HEK293 (cell line): ENCODE results near the gene FADS2.

Experiments used
- CTCF ChIA-PET: fragments of 350-600 bp; formaldehyde crosslinking; extraction: SDS; loops from one replicate; lab custom pipeline; 2021; ENCODE audit warnings: antibody characterized with exemption; lab: Yijun Ruan, JAX
- POLR2A ChIA-PET: fragments of 300-600 bp; formaldehyde crosslinking; extraction: SDS; loops from one replicate; lab custom pipeline; 2020; ENCODE audit warnings: antibody characterized with exemption, inconsistent platforms; lab: Yijun Ruan, JAX
- H3K27ac ChIP-seq: fragments of 200-500 bp; sonication (Bioruptor generic); 2 replicates; pipeline ENCODE4 v1.5.1; 2014; ENCODE audit warnings: low read depth, low read length, control low read depth, inconsistent platforms; ENCODE audit errors: extremely low read depth
- H3K36me3 ChIP-seq, 2 experiments: fragments of 200-500 bp in 1 of 2; sonication (Bioruptor generic) in 1 of 2; 1 replicate in 1 of 2; 2 replicates in 1 of 2; pipeline ENCODE4 v1.5.1; 2014 to 2017; ENCODE audit warnings: inconsistent platforms in 2 of 2, low read length in 2 of 2; ENCODE audit not compliant: control insufficient read depth in 2 of 2, insufficient read depth in 1 of 2
- H3K4me1 ChIP-seq: fragments of 200-500 bp; sonication (Bioruptor generic); 2 replicates; pipeline ENCODE4 v1.5.1; 2014; ENCODE audit warnings: mild to moderate bottlenecking, low read length, inconsistent platforms; ENCODE audit not compliant: control insufficient read depth, insufficient read depth
- H3K4me3 ChIP-seq: 2 replicates; pipeline ENCODE4 v1.5.1; 2011; ENCODE audit warnings: low read depth, mild to moderate bottlenecking, control low read depth, low read length, moderate library complexity
- H3K9me3 ChIP-seq: fragments of 200-500 bp; sonication (Bioruptor generic); 2 replicates; pipeline ENCODE4 v1.5.1; 2014; ENCODE audit warnings: low read depth, low read length, inconsistent platforms; ENCODE audit not compliant: control insufficient read depth, insufficient read depth
- GLIS1 ChIP-seq: fragments of 450-650 bp; formaldehyde crosslinking; IDR thresholded peaks from 2 replicates; pipeline ENCODE4 v1.5.1; 2016; ENCODE audit warnings: missing biosample characterization, missing genetic modification characterization
- IKZF3 ChIP-seq: fragments of 450-650 bp; IDR thresholded peaks from 2 replicates; pipeline ENCODE4 v1.5.0; 2018; ENCODE audit warnings: missing biosample characterization, mild to moderate bottlenecking, missing genetic modification characterization, moderate library complexity
- MYNN ChIP-seq: fragments of 450-650 bp; formaldehyde crosslinking; IDR thresholded peaks from 2 replicates; pipeline ENCODE4 v1.5.1; 2016; ENCODE audit warnings: missing biosample characterization, missing genetic modification characterization, borderline replicate concordance
- SETDB1 ChIP-seq: IDR thresholded peaks from one replicate; pipeline ENCODE4 v1.6.1; 2017; ENCODE audit warnings: mild to moderate bottlenecking, low read length, moderate library complexity, mixed read lengths; ENCODE audit not compliant: insufficient read length
- ZBTB17 ChIP-seq: fragments of 450-650 bp; formaldehyde crosslinking; IDR thresholded peaks from 2 replicates; pipeline ENCODE4 v1.5.1; 2016; ENCODE audit warnings: missing biosample characterization, missing genetic modification characterization
- ZFP41 ChIP-seq: fragments of 450-650 bp; formaldehyde crosslinking; IDR thresholded peaks from 2 replicates; pipeline ENCODE4 v1.5.1; 2016; ENCODE audit warnings: missing biosample characterization, missing genetic modification characterization, borderline replicate concordance
- ZIC2 ChIP-seq: fragments of 450-650 bp; formaldehyde crosslinking; IDR thresholded peaks from 2 replicates; pipeline ENCODE4 v1.5.1; 2016; ENCODE audit warnings: missing biosample characterization, missing genetic modification characterization
- ZNF10 ChIP-seq: fragments of 450-650 bp; formaldehyde crosslinking; IDR thresholded peaks from 2 replicates; pipeline ENCODE4 v1.5.1; 2017; ENCODE audit warnings: missing biosample characterization, missing genetic modification characterization
- ZNF146 ChIP-seq: fragments of 450-650 bp; formaldehyde crosslinking; IDR thresholded peaks from 2 replicates; pipeline ENCODE4 v1.5.1; 2016; ENCODE audit warnings: missing biosample characterization, missing genetic modification characterization
- ZNF157 ChIP-seq: fragments of 450-650 bp; formaldehyde crosslinking; IDR thresholded peaks from 2 replicates; pipeline ENCODE4 v1.5.1; 2016; ENCODE audit warnings: missing biosample characterization, missing genetic modification characterization
- ZNF184 ChIP-seq: fragments of 450-650 bp; IDR thresholded peaks from 2 replicates; pipeline ENCODE4 v1.5.1; 2018; ENCODE audit warnings: missing biosample characterization, mild to moderate bottlenecking, missing genetic modification characterization
- ZNF202 ChIP-seq: fragments of 450-650 bp; formaldehyde crosslinking; IDR thresholded peaks from 2 replicates; pipeline ENCODE4 v1.5.1; 2016; ENCODE audit warnings: missing biosample characterization, missing genetic modification characterization, borderline replicate concordance
- ZNF211 ChIP-seq: fragments of 450-650 bp; formaldehyde crosslinking; IDR thresholded peaks from 2 replicates; pipeline ENCODE4 v1.5.1; 2016; ENCODE audit warnings: low read depth, missing biosample characterization, missing genetic modification characterization
- ZNF302 ChIP-seq: fragments of 450-650 bp; formaldehyde crosslinking; IDR thresholded peaks from 2 replicates; pipeline ENCODE4 v1.5.1; 2016; ENCODE audit warnings: missing biosample characterization, missing genetic modification characterization, low read depth
- ZNF433 ChIP-seq: fragments of 450-650 bp; formaldehyde crosslinking; IDR thresholded peaks from 2 replicates; pipeline ENCODE4 v1.5.1; 2016; ENCODE audit warnings: missing biosample characterization, missing genetic modification characterization, low read depth
- ZNF501 ChIP-seq: fragments of 450-650 bp; formaldehyde crosslinking; IDR thresholded peaks from 2 replicates; pipeline ENCODE4 v1.5.1; 2016; ENCODE audit warnings: missing biosample characterization, missing genetic modification characterization
- ZNF561 ChIP-seq: fragments of 450-650 bp; IDR thresholded peaks from 2 replicates; pipeline ENCODE4 v1.5.1; 2018; ENCODE audit warnings: missing biosample characterization, missing genetic modification characterization, borderline replicate concordance
- ZNF624 ChIP-seq: fragments of 450-650 bp; formaldehyde crosslinking; IDR thresholded peaks from 2 replicates; pipeline ENCODE4 v1.5.1; 2017; ENCODE audit warnings: missing biosample characterization, missing genetic modification characterization
- TF ChIP-seq, protein P1 (sequence below): sonication (generic); formaldehyde crosslinking; IDR thresholded peaks from 2 replicates; pipeline ENCODE4 v1.8.1; 2022; ENCODE audit warnings: mild to moderate bottlenecking, moderate library complexity, missing genetic modification reagents
- TF ChIP-seq, protein P2 (sequence below): fragments of 450-650 bp; formaldehyde crosslinking; conservative IDR thresholded peaks from 2 replicates; pipeline ENCODE4 v1.5.1; 2016; ENCODE audit warnings: low read depth, missing biosample characterization, missing genetic modification characterization

Gene FADS2

DNA sequence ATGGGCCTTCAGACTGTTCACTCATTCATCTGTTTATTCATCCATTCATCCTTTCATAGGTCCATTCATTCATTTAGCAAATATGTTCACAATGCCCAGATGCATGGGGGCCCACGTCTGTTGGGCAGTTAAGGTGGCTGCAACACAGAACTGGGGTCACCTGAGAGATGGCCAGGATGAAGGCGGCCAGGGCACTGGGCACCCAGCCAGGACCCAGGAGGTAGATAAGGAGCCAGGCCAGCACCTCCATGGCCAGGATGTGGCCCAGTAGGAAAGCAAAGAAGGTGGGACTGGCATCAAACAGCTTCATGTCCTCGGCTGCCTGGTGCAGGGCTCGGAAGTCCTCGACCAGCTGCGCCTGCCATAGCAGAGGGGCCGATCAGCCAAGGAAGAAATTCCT, 51.1 kb downstream of the FADS2 start:
- no peak for TF ChIP-seq ZNF184 (tag by site-specific recombination)
- TF ChIP-seq ZNF561 (tag by site-specific recombination) = no peak
- no peak for TF ChIP-seq GLIS1
- no peak for TF ChIP-seq ZNF302 (tag by site-specific recombination)
- TF ChIP-seq ZNF624 (tag by site-specific recombination) = no peak
- TF ChIP-seq ZNF433 (tag by site-specific recombination) = no peak
- TF ChIP-seq, protein P1, sequence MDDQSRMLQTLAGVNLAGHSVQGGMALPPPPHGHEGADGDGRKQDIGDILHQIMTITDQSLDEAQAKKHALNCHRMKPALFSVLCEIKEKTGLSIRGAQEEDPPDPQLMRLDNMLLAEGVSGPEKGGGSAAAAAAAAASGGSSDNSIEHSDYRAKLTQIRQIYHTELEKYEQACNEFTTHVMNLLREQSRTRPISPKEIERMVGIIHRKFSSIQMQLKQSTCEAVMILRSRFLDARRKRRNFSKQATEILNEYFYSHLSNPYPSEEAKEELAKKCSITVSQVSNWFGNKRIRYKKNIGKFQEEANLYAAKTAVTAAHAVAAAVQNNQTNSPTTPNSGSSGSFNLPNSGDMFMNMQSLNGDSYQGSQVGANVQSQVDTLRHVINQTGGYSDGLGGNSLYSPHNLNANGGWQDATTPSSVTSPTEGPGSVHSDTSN (CRISPR knock-in tag) = no peak
- H3K9me3 ChIP-seq = no peaks in the 10 kb centered on the region
- ChIA-PET CTCF (interaction anchor here (0.8 to 7.0 kb wide), 6 partner anchors 8 to 203 kb away, joined by 3 to 48 read pairs (median 4); no protein-coding TSS in a partner anchor), POLR2A (interaction anchor here (0.5 to 1.3 kb wide), 2 partner anchors 13 to 71 kb away, joined by 3 to 4 read pairs; no protein-coding TSS in a partner anchor)
- H3K36me3 ChIP-seq = no peaks in the 10 kb centered on the region
- no peak overlapping the region for H3K27ac ChIP-seq
- no peaks in the 10 kb centered on the region for H3K4me1 ChIP-seq
- no peak overlapping the region for H3K4me3 ChIP-seq

DNA sequence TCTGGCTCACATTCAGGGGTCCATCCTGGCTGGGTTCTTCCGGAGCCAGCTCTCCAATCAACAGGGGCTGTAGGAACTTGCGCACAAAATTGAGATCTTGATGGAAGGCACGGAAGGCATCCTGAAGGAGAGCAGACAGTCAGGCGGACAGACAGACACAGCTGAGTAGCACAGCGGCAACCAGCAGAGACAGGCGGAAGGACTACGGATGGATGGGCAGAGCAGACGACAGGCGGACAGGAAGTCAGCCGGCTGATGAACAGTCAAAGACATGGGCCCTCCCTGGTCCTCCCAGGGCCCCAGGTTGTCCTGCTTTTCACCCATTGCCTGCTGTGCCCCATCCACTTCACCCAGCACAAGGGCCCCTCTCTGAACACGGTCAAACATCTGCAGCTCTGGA, 51.9 kb downstream of the FADS2 start:
- CTCF ChIA-PET = interaction anchor here (0.7 to 7.0 kb wide), 6 partner anchors 8 to 202 kb away, joined by 3 to 48 read pairs (median 9); no protein-coding TSS in a partner anchor
- H3K27ac ChIP-seq = no peak overlapping the region
- no peaks in the 10 kb centered on the region for H3K9me3 ChIP-seq
- H3K4me1 ChIP-seq = no peaks in the 10 kb centered on the region
- H3K36me3 ChIP-seq = no peaks in the 10 kb centered on the region
- H3K4me3 ChIP-seq = no peak overlapping the region
- POLR2A ChIA-PET = interaction anchor here (1.3 kb wide), 1 partner anchor 12 kb away, joined by 3 read pairs; no protein-coding TSS in a partner anchor
- TF ChIP-seq ZNF501 (tag by site-specific recombination) = no peak
- TF ChIP-seq ZNF157 (tag by site-specific recombination) = no peak
- no peak for TF ChIP-seq SETDB1
- no peak for TF ChIP-seq ZNF202 (tag by site-specific recombination)
- no peak for TF ChIP-seq ZNF10
- TF ChIP-seq ZBTB17 (tag by site-specific recombination) = no peak
- TF ChIP-seq IKZF3 = no peak
- TF ChIP-seq ZNF211 (tag by site-specific recombination) = no peak
- no peak for TF ChIP-seq ZNF146 (tag by site-specific recombination)
- no peak for TF ChIP-seq ZFP41 (tag by site-specific recombination)
- no peak for TF ChIP-seq MYNN (tag by site-specific recombination)
- TF ChIP-seq, protein P2, sequence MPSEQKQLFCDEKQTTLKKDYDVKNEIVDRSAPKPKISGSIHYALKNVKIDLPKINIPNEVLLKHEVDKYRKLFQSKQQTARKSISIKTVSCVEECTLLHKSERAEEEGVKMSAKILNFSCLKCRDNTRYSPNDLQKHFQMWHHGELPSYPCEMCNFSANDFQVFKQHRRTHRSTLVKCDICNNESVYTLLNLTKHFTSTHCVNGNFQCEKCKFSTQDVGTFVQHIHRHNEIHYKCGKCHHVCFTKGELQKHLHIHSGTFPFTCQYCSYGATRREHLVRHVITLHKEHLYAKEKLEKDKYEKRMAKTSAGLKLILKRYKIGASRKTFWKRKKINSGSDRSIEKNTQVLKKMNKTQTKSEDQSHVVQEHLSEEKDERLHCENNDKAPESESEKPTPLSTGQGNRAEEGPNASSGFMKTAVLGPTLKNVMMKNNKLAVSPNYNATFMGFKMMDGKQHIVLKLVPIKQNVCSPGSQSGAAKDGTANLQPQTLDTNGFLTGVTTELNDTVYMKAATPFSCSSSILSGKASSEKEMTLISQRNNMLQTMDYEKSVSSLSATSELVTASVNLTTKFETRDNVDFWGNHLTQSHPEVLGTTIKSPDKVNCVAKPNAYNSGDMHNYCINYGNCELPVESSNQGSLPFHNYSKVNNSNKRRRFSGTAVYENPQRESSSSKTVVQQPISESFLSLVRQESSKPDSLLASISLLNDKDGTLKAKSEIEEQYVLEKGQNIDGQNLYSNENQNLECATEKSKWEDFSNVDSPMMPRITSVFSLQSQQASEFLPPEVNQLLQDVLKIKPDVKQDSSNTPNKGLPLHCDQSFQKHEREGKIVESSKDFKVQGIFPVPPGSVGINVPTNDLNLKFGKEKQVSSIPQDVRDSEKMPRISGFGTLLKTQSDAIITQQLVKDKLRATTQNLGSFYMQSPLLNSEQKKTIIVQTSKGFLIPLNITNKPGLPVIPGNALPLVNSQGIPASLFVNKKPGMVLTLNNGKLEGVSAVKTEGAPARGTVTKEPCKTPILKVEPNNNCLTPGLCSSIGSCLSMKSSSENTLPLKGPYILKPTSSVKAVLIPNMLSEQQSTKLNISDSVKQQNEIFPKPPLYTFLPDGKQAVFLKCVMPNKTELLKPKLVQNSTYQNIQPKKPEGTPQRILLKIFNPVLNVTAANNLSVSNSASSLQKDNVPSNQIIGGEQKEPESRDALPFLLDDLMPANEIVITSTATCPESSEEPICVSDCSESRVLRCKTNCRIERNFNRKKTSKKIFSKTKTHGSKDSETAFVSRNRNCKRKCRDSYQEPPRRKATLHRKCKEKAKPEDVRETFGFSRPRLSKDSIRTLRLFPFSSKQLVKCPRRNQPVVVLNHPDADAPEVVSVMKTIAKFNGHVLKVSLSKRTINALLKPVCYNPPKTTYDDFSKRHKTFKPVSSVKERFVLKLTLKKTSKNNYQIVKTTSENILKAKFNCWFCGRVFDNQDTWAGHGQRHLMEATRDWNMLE (tag by site-specific recombination) = no peak
- no peak for TF ChIP-seq ZIC2 (tag by site-specific recombination)
